ENCODE results near the gene RAB27A. TPM values are rescaled to one million over a fixed set of nuclear protein-coding genes. Genes with fewer than 3 reads are reported as not detected.

The RAB27A gene
- polyA plus RNA-seq, 1 donor (not counting 4 experiments of a cell fraction or from before 2014, with no cell fraction given): 10.8 TPM

- Histone ChIP-seq H3K36me3 (ENCODE audit: control insufficient read depth in 2 of 2, extremely low read depth in 1 of 2, insufficient read depth in 2 of 2, low read length in 2 of 2) (no peaks in the 10 kb centered on the region), H3K4me2 (ENCODE audit: control insufficient read depth, extremely low read depth, insufficient read depth, low read depth, low read length) (no peak overlapping the region), H3K79me2 (ENCODE audit: control insufficient read depth, insufficient read depth, low read length) (no peaks in the 10 kb centered on the region), H4K20me1 (ENCODE audit: control insufficient read depth, extremely low read depth, insufficient read depth, low read length) (no peaks in the 10 kb centered on the region), H3K9me3 (ENCODE audit: control insufficient read depth, low read depth, low read length) (no peaks in the 10 kb centered on the region), H3K9ac (ENCODE audit: control insufficient read depth, extremely low read depth, insufficient read depth, low read length) (no peak overlapping the region), H3K9me1 (ENCODE audit: control insufficient read depth, extremely low read depth, insufficient read depth, low read length) (no peaks in the 10 kb centered on the region), H3K4me3 (ENCODE audit: control insufficient read depth in 2 of 3, extremely low read depth in 1 of 3, insufficient read depth in 2 of 3, low read depth in 1 of 3, low read length in 3 of 3) (no peak overlapping the region), H3K4me1 (ENCODE audit: control insufficient read depth, extremely low read depth, insufficient read depth, low read length) (peaks cover 14% of the 10 kb centered on the region), H3K27ac (ENCODE audit: control insufficient read depth, insufficient read depth, low read length) (no peak overlapping the region), H3K27me3 (ENCODE audit: control insufficient read depth, extremely low read depth, insufficient read depth, low read length) (no peaks in the 10 kb centered on the region), H2AFZ (ENCODE audit: control insufficient read depth, low read length) (no peak overlapping the region)
- no peak for TF ChIP-seq CTCF (optimal IDR thresholded peaks at IDR 0.05 in 1 of 3, IDR thresholded peaks at IDR 0.05 in 1 of 3, conservative IDR thresholded peaks at IDR 0.05 in 1 of 3; ENCODE audit: extremely low read depth in 1 of 3, insufficient read depth in 2 of 3, low read length in 3 of 3)
- no peak for TF ChIP-seq EZH2 (IDR thresholded peaks at IDR 0.05; ENCODE audit: low read length)
- dilution Hi-C loops (cut with MboI; ENCODE audit: extremely low pct_ligation_motif_present, low sequenced_read_pairs): no loop called here
- FAIRE-seq (no peak), DNase-seq (ENCODE audit: low read depth, low spot score) (no peak)
Measured at GRCh38 chr15:55224892-55225291, 64.7 kb downstream of the RAB27A start.

GRCh38 chr15:55222588-55222987, 67.0 kb downstream of the RAB27A start:
- Histone ChIP-seq H3K9me3 (ENCODE audit: control insufficient read depth, low read depth, low read length) (no peaks in the 10 kb centered on the region), H3K79me2 (ENCODE audit: control insufficient read depth, insufficient read depth, low read length) (no peaks in the 10 kb centered on the region), H4K20me1 (ENCODE audit: control insufficient read depth, extremely low read depth, insufficient read depth, low read length) (no peaks in the 10 kb centered on the region), H2AFZ (ENCODE audit: control insufficient read depth, low read length) (no peak overlapping the region), H3K36me3 (ENCODE audit: control insufficient read depth in 2 of 2, extremely low read depth in 1 of 2, insufficient read depth in 2 of 2, low read length in 2 of 2) (no peaks in the 10 kb centered on the region), H3K27ac (ENCODE audit: control insufficient read depth, insufficient read depth, low read length) (no peak overlapping the region), H3K9me1 (ENCODE audit: control insufficient read depth, extremely low read depth, insufficient read depth, low read length) (no peaks in the 10 kb centered on the region), H3K4me3 (ENCODE audit: control insufficient read depth in 2 of 3, extremely low read depth in 1 of 3, insufficient read depth in 2 of 3, low read depth in 1 of 3, low read length in 3 of 3) (no peak overlapping the region), H3K4me2 (ENCODE audit: control insufficient read depth, extremely low read depth, insufficient read depth, low read depth, low read length) (no peak overlapping the region), H3K4me1 (ENCODE audit: control insufficient read depth, extremely low read depth, insufficient read depth, low read length) (peaks cover 14% of the 10 kb centered on the region), H3K9ac (ENCODE audit: control insufficient read depth, extremely low read depth, insufficient read depth, low read length) (no peak overlapping the region), H3K27me3 (ENCODE audit: control insufficient read depth, extremely low read depth, insufficient read depth, low read length) (no peaks in the 10 kb centered on the region)
- TF ChIP-seq EZH2 (IDR thresholded peaks at IDR 0.05; ENCODE audit: low read length) (no peak), CTCF (optimal IDR thresholded peaks at IDR 0.05 in 1 of 3, IDR thresholded peaks at IDR 0.05 in 1 of 3, conservative IDR thresholded peaks at IDR 0.05 in 1 of 3; ENCODE audit: extremely low read depth in 1 of 3, insufficient read depth in 2 of 3, low read length in 3 of 3) (no peak)
- FAIRE-seq (no peak), DNase-seq (ENCODE audit: low read depth, low spot score) (no peak)
- dilution Hi-C loops (cut with MboI; ENCODE audit: extremely low pct_ligation_motif_present, low sequenced_read_pairs): no loop called here
